C4-2B (cell line): ENCODE results near the gene MRNIP.

Experiments
- ZFX ChIP-seq: fragments of 450-650 bp; IDR thresholded peaks from 2 replicates; pipeline ENCODE4 v1.6.1; 2017
- TF ChIP-seq, protein P1 (sequence below): fragments of 450-650 bp; conservative IDR thresholded peaks from 2 replicates; pipeline ENCODE4 v1.5.1; 2017; ENCODE audit warnings: mild to moderate bottlenecking

DNA sequence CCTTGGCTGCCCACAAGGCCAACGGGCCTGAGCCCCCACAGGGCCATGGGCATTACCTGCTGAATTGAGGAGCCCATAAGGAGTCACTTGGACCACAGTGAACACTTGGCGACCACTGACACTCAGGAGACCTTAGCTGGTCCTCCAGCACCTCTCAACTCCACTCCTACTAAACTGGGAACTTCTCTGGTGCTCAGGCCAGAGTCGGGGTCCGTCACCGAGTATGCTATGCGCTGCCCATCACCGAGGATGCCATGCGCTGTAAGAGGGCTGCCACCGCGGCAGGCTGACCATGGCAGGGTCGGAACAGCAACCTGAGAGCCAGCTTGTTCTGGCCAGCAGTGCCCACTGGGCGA is 38.5 kb downstream of the MRNIP start:
- TF ChIP-seq, protein P1, sequence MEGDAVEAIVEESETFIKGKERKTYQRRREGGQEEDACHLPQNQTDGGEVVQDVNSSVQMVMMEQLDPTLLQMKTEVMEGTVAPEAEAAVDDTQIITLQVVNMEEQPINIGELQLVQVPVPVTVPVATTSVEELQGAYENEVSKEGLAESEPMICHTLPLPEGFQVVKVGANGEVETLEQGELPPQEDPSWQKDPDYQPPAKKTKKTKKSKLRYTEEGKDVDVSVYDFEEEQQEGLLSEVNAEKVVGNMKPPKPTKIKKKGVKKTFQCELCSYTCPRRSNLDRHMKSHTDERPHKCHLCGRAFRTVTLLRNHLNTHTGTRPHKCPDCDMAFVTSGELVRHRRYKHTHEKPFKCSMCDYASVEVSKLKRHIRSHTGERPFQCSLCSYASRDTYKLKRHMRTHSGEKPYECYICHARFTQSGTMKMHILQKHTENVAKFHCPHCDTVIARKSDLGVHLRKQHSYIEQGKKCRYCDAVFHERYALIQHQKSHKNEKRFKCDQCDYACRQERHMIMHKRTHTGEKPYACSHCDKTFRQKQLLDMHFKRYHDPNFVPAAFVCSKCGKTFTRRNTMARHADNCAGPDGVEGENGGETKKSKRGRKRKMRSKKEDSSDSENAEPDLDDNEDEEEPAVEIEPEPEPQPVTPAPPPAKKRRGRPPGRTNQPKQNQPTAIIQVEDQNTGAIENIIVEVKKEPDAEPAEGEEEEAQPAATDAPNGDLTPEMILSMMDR, result no peak
- no peak for TF ChIP-seq ZFX
